Measurements from ENCODE around the gene SSRP1.
"Not testable (repeated sequence)": the region's sequence is repeated elsewhere in the genome, so short reads cannot be mapped to it uniquely, and the experiment has no call there.

SSRP1 gene

DNA sequence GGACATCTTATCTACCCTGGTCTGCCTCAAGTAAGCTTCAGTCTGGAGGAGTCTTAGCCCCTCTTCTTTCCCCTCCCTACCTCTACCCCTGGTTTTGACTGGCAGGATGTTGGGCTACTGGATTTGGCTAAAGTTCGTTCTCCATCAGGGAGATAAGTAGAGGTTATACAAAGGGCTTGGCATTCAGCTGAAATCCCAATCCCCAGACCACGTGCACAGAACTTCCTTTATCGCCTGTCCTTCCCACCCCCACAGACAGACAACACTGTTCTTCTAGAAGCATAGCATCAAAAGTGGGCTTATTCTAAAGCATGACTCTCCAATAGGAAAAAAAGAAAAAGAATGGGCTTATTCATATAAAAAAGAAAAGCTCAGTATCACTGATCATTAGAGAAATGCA lies 37.5 kb upstream of the SSRP1 start:
- Histone ChIP-seq H3K4me2 (no peak overlapping the region), H3K27ac (no peak overlapping the region), H3K9ac (no peak overlapping the region), H3K4me3 (no peak overlapping the region), H3K27me3 (no peaks in the 10 kb centered on the region), H3K4me1 (peaks cover 16 to 45% (median 34%) of the 10 kb centered on the region in 10 experiments), H3K36me3 (no peaks in the 10 kb centered on the region), H3K9me3 (replicated peaks in 1 of 11) (peaks cover 0 to 8% (median 0%) of the 10 kb centered on the region in 11 experiments; a peak in 1 of 22 replicates), H4K20me1 (0 out of 22 replicates have a peak, but pooled peaks cover 0 to 3% (median 0%) of the 10 kb centered on the region in 11 experiments)
- TF ChIP-seq Cebpa-rat (IDR thresholded peaks at IDR 0.05): no peak

DNA sequence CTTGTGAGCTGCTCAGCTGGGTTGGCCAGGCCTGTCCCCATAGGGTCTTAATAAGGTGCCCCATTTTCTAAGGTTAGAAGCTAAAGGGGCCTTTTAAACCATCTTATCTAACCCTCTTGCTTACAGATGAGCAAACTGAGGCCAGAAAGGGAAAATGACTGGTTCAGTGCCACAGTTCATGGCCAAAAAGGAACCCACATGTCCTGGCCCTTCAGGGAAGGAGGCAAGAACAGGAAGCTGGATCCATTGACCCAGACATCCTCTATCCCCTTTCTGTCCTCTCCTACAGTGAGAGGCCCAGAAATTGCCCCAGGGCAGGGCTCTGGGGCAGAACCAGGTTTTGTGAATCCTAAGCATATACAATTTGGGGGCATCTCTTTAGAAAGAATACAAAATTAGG lies 35.2 kb upstream of the SSRP1 start:
- Histone ChIP-seq H3K9ac (no peak overlapping the region), H4K20me1 (no peaks in the 10 kb centered on the region), H3K9me3 (replicated peaks in 1 of 11) (peaks cover 0 to 8% (median 0%) of the 10 kb centered on the region in 11 experiments; a peak in 1 of 22 replicates), H3K27me3 (no peaks in the 10 kb centered on the region), H3K4me1 (peaks cover 16 to 45% (median 34%) of the 10 kb centered on the region in 10 experiments), H3K36me3 (no peaks in the 10 kb centered on the region), H3K4me3 (no peak overlapping the region), H3K4me2 (peak overlapping the region in 8 of 11 experiments; percentile 13 to 49 (median 18); a peak in 12 of 22 replicates), H3K27ac (no peak overlapping the region)
- TF ChIP-seq Cebpa-rat (IDR thresholded peaks at IDR 0.05): no peak

DNA sequence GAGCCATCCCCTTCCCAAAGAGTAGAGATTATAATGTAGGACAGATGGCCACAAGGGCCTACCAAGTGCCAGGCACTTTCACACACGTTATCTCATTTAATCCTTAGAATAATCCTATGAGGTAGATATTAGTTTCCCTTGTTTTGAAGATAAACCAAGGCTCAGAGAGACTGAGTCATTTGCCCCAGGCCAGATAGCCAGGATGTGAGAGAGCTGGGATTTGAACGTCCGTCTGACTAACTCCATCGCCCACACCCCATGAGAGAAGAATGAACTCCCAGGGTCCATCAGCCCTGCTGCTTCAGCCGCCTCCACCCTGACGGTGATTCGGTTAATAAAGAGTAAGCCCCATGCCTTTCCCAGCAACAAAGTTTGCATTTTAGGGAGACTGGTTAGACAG lies 34.6 kb upstream of the SSRP1 start:
- Histone ChIP-seq H3K36me3 (no peaks in the 10 kb centered on the region), H4K20me1 (no peaks in the 10 kb centered on the region), H3K9ac (no peak overlapping the region), H3K27me3 (no peaks in the 10 kb centered on the region), H3K27ac (no peak overlapping the region), H3K4me3 (no peak overlapping the region), H3K4me2 (peak overlapping the region in 2 of 11 experiments; percentile 13 to 44; a peak in 3 of 22 replicates), H3K9me3 (replicated peaks in 1 of 11) (peaks cover 0 to 8% (median 0%) of the 10 kb centered on the region in 11 experiments; a peak in 1 of 22 replicates), H3K4me1 (peaks cover 9 to 39% (median 27%) of the 10 kb centered on the region in 10 experiments)
- no peak for TF ChIP-seq Cebpa-rat (IDR thresholded peaks at IDR 0.05)

DNA sequence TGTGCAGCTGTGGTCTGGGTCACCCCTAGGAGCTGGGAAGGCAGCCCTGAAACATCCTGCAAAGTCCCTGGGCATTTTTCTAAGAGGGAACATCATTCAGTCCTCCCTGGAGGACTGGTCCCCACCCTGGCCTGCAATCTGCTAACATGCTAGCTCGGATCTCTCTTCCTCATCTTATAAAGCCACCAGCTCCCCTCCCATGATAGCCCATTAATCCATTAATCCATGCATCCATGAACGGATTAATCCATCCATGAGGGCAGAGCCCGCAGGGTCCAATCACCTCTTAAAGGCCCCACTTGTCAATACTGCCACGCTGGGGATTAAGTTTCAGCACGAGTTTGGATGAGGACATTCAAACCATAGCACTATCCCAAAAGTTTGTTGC lies 33.1 kb upstream of the SSRP1 start:
- TF ChIP-seq Cebpa-rat (IDR thresholded peaks at IDR 0.05): no peak
- H3K27me3 ChIP-seq: no peaks in the 10 kb centered on the region
- no peaks in the 10 kb centered on the region for H4K20me1 ChIP-seq
- peaks cover 0 to 38% (median 19%) of the 10 kb centered on the region in 10 experiments; a peak in 16 of 20 replicates for H3K4me1 ChIP-seq
- no peak overlapping the region for H3K9ac ChIP-seq
- no peak overlapping the region for H3K4me3 ChIP-seq
- H3K36me3 ChIP-seq: no peaks in the 10 kb centered on the region
- H3K4me2 ChIP-seq: peak overlapping the region in 5 of 11 experiments; percentile 1 to 35 (median 18); a peak in 6 of 22 replicates
- peaks cover 0 to 6% (median 0%) of the 10 kb centered on the region in 11 experiments; a peak in 1 of 22 replicates for H3K9me3 ChIP-seq (replicated peaks in 1 of 11)
- no peak overlapping the region for H3K27ac ChIP-seq

DNA sequence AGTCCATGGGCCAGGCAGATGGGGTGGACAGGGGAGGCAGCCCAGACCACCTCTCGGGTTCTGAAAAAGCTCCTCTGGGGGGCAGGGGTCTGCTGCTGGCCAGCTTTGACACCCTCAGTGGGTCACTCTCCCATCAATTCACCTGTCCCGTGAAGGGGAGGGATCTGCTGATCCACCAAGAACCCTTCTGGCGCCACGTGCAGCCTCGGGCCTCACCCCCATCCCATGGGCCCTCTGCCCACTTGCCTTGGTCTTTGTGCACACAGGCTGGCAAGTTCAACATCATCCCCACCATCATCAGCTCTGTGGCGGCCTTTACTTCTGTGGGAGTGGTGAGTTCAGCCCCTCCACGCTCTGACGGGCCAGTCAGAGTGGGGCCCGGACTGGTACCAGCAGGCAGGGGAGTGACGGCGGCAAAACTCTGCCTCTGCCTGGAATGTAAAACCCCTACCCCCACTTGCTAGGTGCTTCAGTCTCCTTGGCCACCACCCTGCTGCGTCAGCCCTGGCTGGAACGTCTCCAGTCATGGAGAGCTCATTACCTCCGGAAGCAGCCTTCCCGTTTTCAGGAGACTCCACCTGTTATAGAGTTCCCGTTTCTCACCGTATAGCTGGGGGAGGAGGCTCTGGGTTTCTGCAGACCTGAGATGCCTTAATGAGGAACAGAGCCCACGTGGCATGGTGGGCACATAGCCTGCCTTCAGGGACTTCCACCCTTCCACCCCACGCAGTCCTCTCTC lies 32.6 kb upstream of the SSRP1 start:
- H3K36me3 ChIP-seq: no peaks in the 10 kb centered on the region
- H3K4me3 ChIP-seq: no peak overlapping the region
- H3K9me3 ChIP-seq (replicated peaks in 1 of 11): 0 out of 22 replicates have a peak, but pooled peaks cover 0 to 2% (median 0%) of the 10 kb centered on the region in 11 experiments
- H3K9ac ChIP-seq: no peak overlapping the region
- H4K20me1 ChIP-seq: no peaks in the 10 kb centered on the region
- peaks cover 0 to 38% (median 19%) of the 10 kb centered on the region in 10 experiments; a peak in 16 of 20 replicates for H3K4me1 ChIP-seq
- TF ChIP-seq Cebpa-rat (IDR thresholded peaks at IDR 0.05): no peak
- no peak overlapping the region for H3K27ac ChIP-seq
- H3K4me2 ChIP-seq: peak overlapping the region in 5 of 11 experiments; percentile 1 to 35 (median 18); a peak in 6 of 22 replicates
- H3K27me3 ChIP-seq: no peaks in the 10 kb centered on the region

DNA sequence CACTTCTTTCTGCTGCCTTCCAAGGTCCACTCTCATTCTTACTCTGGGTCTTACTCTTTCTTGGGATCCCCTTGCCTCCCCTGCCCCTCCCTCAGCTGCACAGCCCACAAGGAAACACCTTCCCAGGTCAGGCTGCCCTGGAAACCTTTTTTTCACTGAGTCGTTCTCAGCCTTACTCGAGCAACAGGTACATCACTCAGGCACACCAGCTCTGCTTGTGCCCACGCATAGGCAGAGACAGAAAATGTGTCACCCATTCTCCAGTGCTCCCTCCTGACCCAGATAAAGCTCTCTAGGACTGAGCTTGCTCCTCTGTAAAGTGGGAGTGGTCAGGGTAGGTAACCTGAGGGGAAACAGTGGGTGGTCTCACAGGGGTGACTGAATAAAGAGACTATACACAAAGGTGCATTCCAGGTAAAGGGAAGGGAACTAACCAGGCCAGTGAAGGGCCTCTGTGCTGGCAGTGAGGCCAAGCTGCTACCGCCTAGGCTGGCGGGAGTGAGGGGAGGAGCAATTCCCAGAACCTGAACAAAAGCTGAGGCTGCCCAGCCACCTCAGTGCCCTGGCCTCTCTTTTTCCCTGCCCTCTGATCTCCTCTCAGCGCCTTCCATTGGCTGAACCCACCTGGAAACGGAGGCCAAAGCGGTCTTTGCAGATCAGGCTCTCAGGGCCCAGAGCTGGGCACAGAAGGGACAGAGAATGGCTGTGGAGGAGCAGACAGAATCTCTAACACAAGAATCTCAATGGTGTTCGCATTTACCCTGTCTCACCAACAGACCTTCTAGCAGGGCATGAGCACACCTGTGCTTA lies 29.4 kb upstream of the SSRP1 start:
- Histone ChIP-seq H3K9ac (no peak overlapping the region), H3K36me3 (no peaks in the 10 kb centered on the region), H3K9me3 (replicated peaks in 1 of 11) (no peaks in the 10 kb centered on the region), H3K4me3 (no peak overlapping the region), H3K27me3 (no peaks in the 10 kb centered on the region), H3K4me1 (peaks cover 0 to 19% (median 11%) of the 10 kb centered on the region in 10 experiments; a peak in 12 of 20 replicates), H4K20me1 (no peaks in the 10 kb centered on the region), H3K4me2 (no peak overlapping the region), H3K27ac (no peak overlapping the region)
- TF ChIP-seq Cebpa-rat (IDR thresholded peaks at IDR 0.05): no peak

DNA sequence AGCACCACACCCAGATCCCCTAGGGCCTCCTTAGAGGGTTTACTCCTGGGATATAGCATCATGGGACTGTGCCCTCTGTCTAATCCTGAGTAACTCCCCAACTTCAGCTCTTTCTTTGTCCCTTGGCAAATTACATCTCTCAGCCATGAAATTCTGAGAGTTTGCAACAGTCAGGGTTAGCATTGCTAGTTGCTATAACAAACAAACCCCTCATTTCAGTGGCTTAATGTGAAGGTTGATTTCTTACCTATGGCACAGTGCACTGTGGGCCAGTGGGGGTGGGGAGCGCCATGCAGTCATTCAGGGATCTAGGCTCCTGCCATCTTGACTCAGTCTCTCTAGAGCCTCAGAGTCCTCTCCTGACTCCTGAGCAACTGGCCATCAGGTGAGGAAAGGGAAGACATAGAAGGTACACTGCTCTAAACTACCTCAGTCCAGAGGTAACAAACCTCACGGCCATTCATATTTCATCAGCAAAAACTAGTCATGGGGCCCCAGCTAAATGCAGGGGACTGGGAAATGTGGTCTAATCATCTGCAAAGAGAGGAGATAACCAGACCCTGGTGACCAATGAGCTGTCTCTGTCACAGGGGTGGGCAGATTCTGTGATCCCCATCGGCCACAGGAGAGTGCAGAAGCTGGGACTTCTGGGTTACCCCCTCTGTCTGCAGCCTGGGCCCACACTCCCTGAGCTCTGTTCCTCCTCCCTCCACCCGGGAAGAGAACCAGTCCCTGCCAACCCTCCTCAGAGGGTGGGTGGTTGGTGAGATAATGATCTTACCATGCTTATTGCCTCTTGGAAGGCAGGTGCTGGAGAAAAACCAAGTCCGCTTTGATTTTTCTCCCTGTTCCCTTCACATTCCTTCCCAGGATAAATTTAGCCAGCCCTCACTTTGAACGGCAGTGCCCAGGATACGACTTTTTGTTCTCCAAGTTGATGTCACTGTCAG lies 27.7 kb upstream of the SSRP1 start:
- H3K4me1 ChIP-seq: peaks cover 0 to 17% (median 12%) of the 10 kb centered on the region in 10 experiments; a peak in 16 of 20 replicates
- no peak for TF ChIP-seq Cebpa-rat (IDR thresholded peaks at IDR 0.05)
- H3K36me3 ChIP-seq: no peaks in the 10 kb centered on the region
- no peak overlapping the region for H3K4me3 ChIP-seq
- H3K27me3 ChIP-seq: no peaks in the 10 kb centered on the region
- H3K4me2 ChIP-seq: no peak overlapping the region
- no peak overlapping the region for H3K9ac ChIP-seq
- no peaks in the 10 kb centered on the region for H4K20me1 ChIP-seq
- H3K9me3 ChIP-seq (replicated peaks in 1 of 11): no peaks in the 10 kb centered on the region
- H3K27ac ChIP-seq: no peak overlapping the region

DNA sequence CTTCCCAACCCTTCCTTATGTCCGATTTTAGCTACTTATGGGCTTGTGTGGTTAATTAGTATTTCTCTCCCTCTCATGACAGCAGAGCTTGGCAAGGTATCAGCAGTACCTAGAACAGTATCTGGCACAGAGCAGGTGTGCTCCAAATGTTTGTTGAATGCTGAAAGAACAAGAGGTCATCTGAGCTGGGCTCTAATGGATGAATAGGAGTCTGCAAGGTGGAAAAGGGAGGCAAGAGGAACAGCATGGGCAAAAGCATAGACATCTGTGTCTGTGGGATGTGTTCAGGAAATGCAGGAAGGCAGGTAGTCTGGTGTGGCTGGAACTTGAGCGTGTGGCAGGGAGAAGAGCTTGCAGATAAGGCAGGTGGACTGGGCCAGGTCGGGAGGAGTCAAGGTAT lies 26.2 kb upstream of the SSRP1 start:
- no peaks in the 10 kb centered on the region for H3K27me3 ChIP-seq
- H4K20me1 ChIP-seq: no peaks in the 10 kb centered on the region
- no peak for TF ChIP-seq Cebpa-rat (IDR thresholded peaks at IDR 0.05)
- no peak overlapping the region for H3K9ac ChIP-seq
- H3K4me2 ChIP-seq: no peak overlapping the region
- H3K4me3 ChIP-seq: no peak overlapping the region
- H3K27ac ChIP-seq: no peak overlapping the region
- H3K4me1 ChIP-seq: peaks cover under 1 to 29% (median 15%) of the 10 kb centered on the region in 10 experiments; a peak in 18 of 20 replicates
- no peaks in the 10 kb centered on the region for H3K36me3 ChIP-seq
- no peaks in the 10 kb centered on the region for H3K9me3 ChIP-seq (replicated peaks in 1 of 11)

DNA sequence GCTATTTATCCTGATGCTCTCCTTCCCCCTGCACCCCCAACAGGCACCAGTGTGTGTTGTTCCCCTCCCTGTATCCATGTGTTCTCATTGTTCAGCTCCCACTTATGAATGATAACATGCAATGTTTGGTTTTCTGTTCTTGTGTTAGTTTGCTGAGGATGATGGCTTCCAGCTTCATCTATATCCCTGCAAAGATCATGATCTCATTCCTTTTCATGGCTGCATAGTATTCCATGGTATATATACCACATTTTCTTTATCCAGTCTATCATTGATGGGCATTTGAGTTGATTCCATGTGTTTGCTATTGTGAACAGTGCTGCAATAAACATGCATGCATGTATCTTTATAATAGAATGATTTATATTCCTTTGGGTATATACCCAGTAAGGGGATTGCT lies 25.7 kb upstream of the SSRP1 start:
- H3K4me1 ChIP-seq: peaks cover 6 to 34% (median 20%) of the 10 kb centered on the region in 10 experiments
- not testable (repeated sequence) for H3K27ac ChIP-seq

More for the DNA sequence above, 25.7 kb upstream of the SSRP1 start:
- not testable (repeated sequence) for H3K27me3 ChIP-seq; H3K4me2 ChIP-seq; H4K20me1 ChIP-seq; H3K36me3 ChIP-seq; H3K9me3 ChIP-seq (replicated peaks in 1 of 11); H3K9ac ChIP-seq; H3K4me3 ChIP-seq

Measured in BLaER1 treated with 17β-estradiol and CSF1 and Interleukin-3, amounts not matched to agents 10 nM and 100 nM (cell line).